H1 (cell line): ENCODE measurements around the gene NETO2. TPM values are rescaled to one million over a fixed set of nuclear protein-coding genes. Genes with fewer than 3 reads are reported as not detected.

Source experiments
- CTCF ChIA-PET: fragments of 300-600 bp; sonication (Branson Sonifier 250); formaldehyde crosslinking; loops from one replicate; lab custom pipeline; 2021; ENCODE audit not compliant: partially characterized antibody; lab: Charles Lee
- POLR2A ChIA-PET: fragments of 300-600 bp; sonication (Branson Sonifier 250); formaldehyde crosslinking; loops from one replicate; lab custom pipeline; 2021; ENCODE audit warnings: inconsistent platforms; ENCODE audit not compliant: partially characterized antibody; lab: Charles Lee
- DNase-seq, 2 experiments: peaks; one replicate each; pipeline versions ENCODE4 v3.0.0 to v3.0.0-alpha.2; 2010 to 2022; ENCODE audit warnings: low spot score in 2 of 2, low read depth in 1 of 2, mixed read lengths in 1 of 2
- FAIRE-seq: peaks from 2 replicates; lab custom pipeline; 2011; peaks lifted over from hg19 to GRCh38; lab: Jason Lieb, UNC
- H2AFZ ChIP-seq: 2 replicates; pipeline ENCODE4 v1.8.1; 2012; ENCODE audit warnings: low read length, inconsistent platforms
- H2AK5ac ChIP-seq: 2 replicates; pipeline ENCODE4 v1.6.1; 2013; ENCODE audit warnings: low read depth, low read length
- H2BK120ac ChIP-seq: replicated peaks from 2 replicates; pipeline ENCODE3; 2013; ENCODE audit warnings: low read depth, low read length, inconsistent platforms
- H2BK12ac ChIP-seq: 2 replicates; pipeline ENCODE4 v1.6.1; 2013; ENCODE audit warnings: low read depth, low read length
- H2BK15ac ChIP-seq: 2 replicates; pipeline ENCODE4 v1.6.1; 2013; ENCODE audit warnings: low read length
- H2BK20ac ChIP-seq: 2 replicates; pipeline ENCODE4 v1.6.1; 2013; ENCODE audit warnings: low read length
- H2BK5ac ChIP-seq: 2 replicates; pipeline ENCODE4 v1.6.1; 2013; ENCODE audit warnings: low read depth, low read length
- H3K14ac ChIP-seq: 2 replicates; pipeline ENCODE4 v1.6.1; 2013; ENCODE audit warnings: inconsistent platforms; ENCODE audit not compliant: insufficient read length
- H3K18ac ChIP-seq: 2 replicates; pipeline ENCODE4 v1.6.1; 2013; ENCODE audit warnings: low read length; ENCODE audit errors: extremely low read depth
- H3K23ac ChIP-seq: 2 replicates; pipeline ENCODE4 v1.6.1; 2013; ENCODE audit warnings: inconsistent platforms; ENCODE audit not compliant: insufficient read length
- H3K23me2 ChIP-seq: 2 replicates; pipeline ENCODE4 v1.6.1; 2013; ENCODE audit warnings: low read depth, low read length
- H3K27ac ChIP-seq: 2 replicates; pipeline ENCODE4 v1.6.1; 2011; ENCODE audit warnings: low read depth, low read length, inconsistent platforms
- H3K27me3 ChIP-seq, 4 experiments: replicated peaks in 1 of 4; 1 replicate in 1 of 4; 2 replicates in 3 of 4; pipeline versions ENCODE4 v1.6.1 to v1.8.1; 2011 to 2013; ENCODE audit warnings: low read length in 3 of 4, mild to moderate bottlenecking in 3 of 4, inconsistent platforms in 2 of 4, mixed read lengths in 2 of 4, moderate library complexity in 1 of 4; ENCODE audit not compliant: control insufficient read depth in 3 of 4, insufficient read depth in 3 of 4; ENCODE audit errors: extremely low read depth in 1 of 4
- H3K36me3 ChIP-seq, 4 experiments: 2 replicates each; pipeline versions ENCODE4 v1.6.1 to v1.8.1; 2011 to 2013; ENCODE audit warnings: mild to moderate bottlenecking in 4 of 4, low read length in 3 of 4, moderate library complexity in 2 of 4, control low read depth in 1 of 4, inconsistent platforms in 1 of 4; ENCODE audit not compliant: insufficient read depth in 4 of 4, control insufficient read depth in 2 of 4
- H3K4ac ChIP-seq: replicated peaks from 2 replicates; pipeline ENCODE3; 2013; ENCODE audit warnings: low read length, low read depth, mixed read lengths, inconsistent platforms; ENCODE audit not compliant: insufficient read length
- H3K4me1 ChIP-seq, 4 experiments: replicated peaks in 1 of 4; 1 replicate in 1 of 4; 2 replicates in 3 of 4; pipeline versions ENCODE4 v1.6.1 to v1.8.1; 2011 to 2013; ENCODE audit warnings: low read length in 3 of 4, inconsistent platforms in 2 of 4, mixed read lengths in 1 of 4; ENCODE audit not compliant: insufficient read depth in 4 of 4, control insufficient read depth in 3 of 4
- H3K4me2 ChIP-seq, 2 experiments: 2 replicates each; pipeline versions ENCODE4 v1.6.1 to v1.8.1; 2011 to 2013; ENCODE audit warnings: low read depth in 2 of 2, low read length in 2 of 2, control low read depth in 1 of 2, inconsistent platforms in 1 of 2, mild to moderate bottlenecking in 1 of 2; ENCODE audit not compliant: insufficient read depth in 1 of 2
- H3K4me3 ChIP-seq, 4 experiments: fragments of 200-600, 300-600 bp in 1 of 4; sonication (generic), shearing (Covaris generic), sonication (Bioruptor Twin) in 1 of 4; 2 replicates each; pipeline versions ENCODE4 v1.5.1 to v1.8.1; 2011 to 2016; ENCODE audit warnings: low read length in 4 of 4, low read depth in 3 of 4, control low read depth in 2 of 4, inconsistent platforms in 2 of 4, mild to moderate bottlenecking in 2 of 4, mixed read lengths in 1 of 4, moderate library complexity in 1 of 4; ENCODE audit not compliant: insufficient read depth in 2 of 4; ENCODE audit errors: extremely low read depth in 1 of 4
- H3K56ac ChIP-seq: replicated peaks from 2 replicates; pipeline ENCODE3; 2013; ENCODE audit warnings: low read depth, mild to moderate bottlenecking, mixed read lengths, low read length, inconsistent platforms; ENCODE audit not compliant: insufficient read length
- H3K79me1 ChIP-seq: 2 replicates; pipeline ENCODE4 v1.6.1; 2013; ENCODE audit warnings: low read depth, low read length, control low read depth
- H3K79me2 ChIP-seq, 2 experiments: 2 replicates each; pipeline versions ENCODE4 v1.6.1 to v1.8.1; 2012 to 2013; ENCODE audit warnings: low read length in 2 of 2, mild to moderate bottlenecking in 2 of 2, inconsistent platforms in 1 of 2; ENCODE audit not compliant: insufficient read depth in 2 of 2, control insufficient read depth in 1 of 2
- H3K9ac ChIP-seq, 4 experiments: replicated peaks in 1 of 4; 1 replicate in 1 of 4; 2 replicates in 3 of 4; pipeline versions ENCODE4 v1.6.1 to v1.8.1; 2011 to 2013; ENCODE audit warnings: low read depth in 3 of 4, low read length in 3 of 4, control low read depth in 2 of 4, mild to moderate bottlenecking in 2 of 4, moderate library complexity in 2 of 4, inconsistent platforms in 1 of 4; ENCODE audit errors: extremely low read depth in 1 of 4
- H3K9me3 ChIP-seq, 2 experiments: 2 replicates each; pipeline versions ENCODE4 v1.6.1 to v1.8.1; 2012 to 2013; ENCODE audit warnings: mild to moderate bottlenecking in 2 of 2, moderate library complexity in 2 of 2, control low read depth in 1 of 2, inconsistent platforms in 1 of 2, low read depth in 1 of 2, low read length in 1 of 2, mixed read lengths in 1 of 2; ENCODE audit not compliant: insufficient read depth in 2 of 2
- H4K20me1 ChIP-seq, 2 experiments: replicated peaks in 1 of 2; 2 replicates each; pipeline versions ENCODE3 to v1.8.1; 2011 to 2013; ENCODE audit warnings: inconsistent platforms in 2 of 2, low read length in 2 of 2, mild to moderate bottlenecking in 1 of 2; ENCODE audit not compliant: insufficient read depth in 2 of 2, control insufficient read depth in 1 of 2
- H4K5ac ChIP-seq: 2 replicates; pipeline ENCODE4 v1.6.1; 2013; ENCODE audit warnings: low read length, low read depth, mixed read lengths, inconsistent platforms; ENCODE audit not compliant: insufficient read length
- H4K8ac ChIP-seq: 2 replicates; pipeline ENCODE4 v1.8.0; 2013; ENCODE audit warnings: mild to moderate bottlenecking, moderate library complexity, low read length, inconsistent platforms; ENCODE audit not compliant: insufficient read depth; ENCODE audit errors: extremely low read depth
- H4K91ac ChIP-seq: replicated peaks from 2 replicates; pipeline ENCODE3; 2013; ENCODE audit warnings: low read length, mixed read lengths, inconsistent platforms; ENCODE audit not compliant: insufficient read length
- RAD21 ChIP-seq, 2 experiments: IDR thresholded peaks in 1 of 2; conservative IDR thresholded peaks in 1 of 2; 2 replicates each; pipeline ENCODE4 v1.6.1; 2011; ENCODE audit warnings: low read depth in 2 of 2, low read length in 2 of 2, improper control_type of control experiment in 1 of 2, inconsistent platforms in 1 of 2, mild to moderate bottlenecking in 1 of 2, moderate library complexity in 1 of 2
- RFX5 ChIP-seq: IDR thresholded peaks from 2 replicates; pipeline ENCODE4 v1.6.1; 2011; ENCODE audit warnings: low read depth, low read length, improper control_type of control experiment, borderline replicate concordance
- SP4 ChIP-seq: IDR thresholded peaks from 2 replicates; pipeline ENCODE4 v1.6.1; 2012; ENCODE audit warnings: low read length, inconsistent platforms
- WGBS, 2 experiments: shearing (Covaris generic) in 1 of 2; methylation state at CpG; one replicate each; pipeline versions ENCODE4 v1.1.6 to v1.1.7; 2013 to 2015; ENCODE audit warnings: low lambda C conversion rate in 2 of 2, mixed read lengths in 2 of 2, inconsistent platforms in 1 of 2, low coverage in 1 of 2, missing lambda C conversion rate in 1 of 2; ENCODE audit not compliant: insufficient replicate concordance in 2 of 2, insufficient coverage in 1 of 2, insufficient read length in 1 of 2; ENCODE audit errors: extremely low coverage in 1 of 2, missing lambda C conversion rate in 1 of 2; 5-methylcytosine and 5-hydroxymethylcytosine counted together
- polyA plus RNA-seq, 7 experiments: library from polyadenylated mRNA; depleted of rRNA in 3 of 7; stranded (reverse) in 5 of 7; unstranded in 2 of 7; fragments of >200 nt in 5 of 7; fragments of 200-250 nt in 2 of 7; gene quantifications; 1 replicate in 5 of 7; 2 replicates in 1 of 7; 4 replicates in 1 of 7; pipeline versions ENCODE4 v1.2.1 to v1.2.3, GENCODE V29; 2011 to 2013; ENCODE audit warnings: missing spikeins in 2 of 7, mixed read lengths in 2 of 7
- total RNA-seq: library from RNA; stranded (reverse); fragmentation: NEBNext Ultra II Directional; extraction: Animal tissue kit (Norgen Biotek cat#: 25700); gene quantifications from 2 replicates; pipeline ENCODE4 v1.2.1, GENCODE V29; 2021

The NETO2 gene
- total and polyA plus RNA-seq, 2 of the 8 experiments (the other 6 are each of a cell fraction or from before 2014, with no cell fraction given) = 9.4 to 12.5 TPM

- peaks cover 0 to 28% of the 10 kb centered on the region in 2 experiments; a peak in 2 of 4 replicates for H3K79me2 ChIP-seq
- no peak for DNase-seq
- POLR2A ChIA-PET = no interaction called here
Measured at GRCh38 chr16:47142486-47142820, 1.3 kb downstream of the NETO2 start.

More at GRCh38 chr16:47142486-47142820, 1.3 kb downstream of the NETO2 start:
- no peak overlapping the region for H2BK20ac ChIP-seq
- no peak overlapping the region for H3K14ac ChIP-seq
- H3K27me3 ChIP-seq = peaks cover 2 to 31% (median 19%) of the 10 kb centered on the region in 4 experiments
- no peak overlapping the region for H2BK12ac ChIP-seq
- H3K9ac ChIP-seq = no peak overlapping the region
- 0 out of 7 replicates have a peak, but pooled peaks cover 0 to 2% (median 0%) of the 10 kb centered on the region in 4 experiments for H3K4me1 ChIP-seq
- H3K36me3 ChIP-seq = no peaks in the 10 kb centered on the region
- H2BK120ac ChIP-seq = no peak overlapping the region
- no peak overlapping the region for H2BK15ac ChIP-seq
- no peak for FAIRE-seq
- no peak overlapping the region for H3K18ac ChIP-seq
- no peak overlapping the region for H3K4ac ChIP-seq
- no peak overlapping the region for H4K8ac ChIP-seq
- H3K23ac ChIP-seq = no peak overlapping the region
- H4K5ac ChIP-seq = no peak overlapping the region
- no peak overlapping the region for H2BK5ac ChIP-seq
- H4K20me1 ChIP-seq = peaks cover 2% of the 10 kb centered on the region in 2 experiments
- H3K4me2 ChIP-seq = peak overlapping the region; percentile 38 to 67
- H3K9me3 ChIP-seq = no peaks in the 10 kb centered on the region
- no peak overlapping the region for H3K56ac ChIP-seq
- H3K79me1 ChIP-seq = no peaks in the 10 kb centered on the region
- no peak overlapping the region for H3K27ac ChIP-seq
- peak overlapping the region; percentile 51 to 79 (median 70) for H3K4me3 ChIP-seq
- no peak overlapping the region for H2AK5ac ChIP-seq
- CTCF ChIA-PET = interaction anchor here (0.9 to 5.2 kb wide), 28 partner anchors 10 to 1015 kb away, joined by 3 to 27 read pairs (median 4); partner anchors contain the start of genes ITFG1 and PHKB
- no peak overlapping the region for H4K91ac ChIP-seq
- no peak overlapping the region for H2AFZ ChIP-seq
- H3K23me2 ChIP-seq = peaks cover 2% of the 10 kb centered on the region; the same call in 1 of the 2 replicates
- TF ChIP-seq RFX5 = no peak
- no peak for TF ChIP-seq SP4
- TF ChIP-seq RAD21 (IDR thresholded peaks at IDR 0.05 in 1 of 2, conservative IDR thresholded peaks at IDR 0.05 in 1 of 2; ENCODE audit: low read depth in 2 of 2, low read length in 2 of 2) = no peak
- TF ChIP-seq, all 59 proteins: peak for 0
- WGBS, 2 experiments = 13% methylated on average over 8 of the region's 8 CpGs; no CpG with 5 or more reads in 1 of the 2 experiments
